KOPT-K1 (cell line): ENCODE results near the gene MTHFSD.

Experiments used
- H3K27ac ChIP-seq: fragments of 200-600 bp; sonication (generic); 2 replicates; pipeline ENCODE4 v1.5.1; 2016; ENCODE audit warnings: antibody characterized with exemption, mild to moderate bottlenecking, low read depth, low read length; ENCODE audit not compliant: poor library complexity, severe bottlenecking
- H3K36me3 ChIP-seq: fragments of 200-600 bp; sonication (generic); 2 replicates; pipeline ENCODE4 v1.5.1; 2017; ENCODE audit warnings: antibody characterized with exemption, mild to moderate bottlenecking, low read length, moderate library complexity; ENCODE audit not compliant: insufficient read depth
- H3K9me3 ChIP-seq: fragments of 200-600 bp; sonication (generic); 2 replicates; pipeline ENCODE4 v1.5.1; 2017; ENCODE audit warnings: antibody characterized with exemption, low read length, mild to moderate bottlenecking; ENCODE audit not compliant: insufficient read depth, poor library complexity, severe bottlenecking

MTHFSD gene

GRCh38 chr16:86534779-86535615 lies 20.0 kb downstream of the MTHFSD start:
- peaks cover 25% of the 10 kb centered on the region; the same call in 1 of the 2 replicates for H3K36me3 ChIP-seq
- H3K27ac ChIP-seq: no peak overlapping the region
- no peaks in the 10 kb centered on the region for H3K9me3 ChIP-seq

DNA sequence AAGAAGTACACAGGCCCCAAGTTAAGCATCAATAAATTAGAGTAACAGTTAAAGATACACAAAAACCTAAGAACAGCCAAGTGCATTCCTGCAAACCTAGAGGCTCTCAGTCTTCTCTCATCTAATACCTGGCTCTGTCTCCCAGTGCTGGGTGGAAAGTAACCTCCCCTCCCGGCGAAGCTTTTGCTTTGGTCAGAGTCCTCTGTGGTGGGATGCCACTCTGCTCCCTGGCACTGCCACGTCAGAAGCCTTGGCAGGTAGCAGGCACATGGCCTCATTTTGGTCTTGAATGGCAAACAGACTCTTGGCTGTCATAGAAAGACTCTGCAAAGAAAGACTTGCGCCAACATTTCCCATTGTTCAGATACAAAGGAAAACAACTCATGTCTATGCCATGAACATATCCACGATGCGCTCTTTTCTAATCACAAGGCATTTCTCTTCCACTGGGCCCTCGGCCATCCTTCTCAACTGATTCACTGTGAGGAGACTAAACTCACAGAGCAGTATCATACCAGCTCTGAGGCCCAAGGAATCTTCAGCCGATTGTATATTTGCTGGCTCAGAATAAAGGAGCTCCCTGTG lies 21.2 kb downstream of the MTHFSD start:
- Histone ChIP-seq H3K27ac (no peak overlapping the region), H3K36me3 (peaks cover 14% of the 10 kb centered on the region; the same call in 1 of the 2 replicates), H3K9me3 (no peaks in the 10 kb centered on the region)

GRCh38 chr16:86533076-86533475 lies 22.0 kb downstream of the MTHFSD start:
- Histone ChIP-seq H3K27ac (no peak overlapping the region), H3K9me3 (no peaks in the 10 kb centered on the region), H3K36me3 (peaks cover 6% of the 10 kb centered on the region; the same call in 1 of the 2 replicates)

DNA sequence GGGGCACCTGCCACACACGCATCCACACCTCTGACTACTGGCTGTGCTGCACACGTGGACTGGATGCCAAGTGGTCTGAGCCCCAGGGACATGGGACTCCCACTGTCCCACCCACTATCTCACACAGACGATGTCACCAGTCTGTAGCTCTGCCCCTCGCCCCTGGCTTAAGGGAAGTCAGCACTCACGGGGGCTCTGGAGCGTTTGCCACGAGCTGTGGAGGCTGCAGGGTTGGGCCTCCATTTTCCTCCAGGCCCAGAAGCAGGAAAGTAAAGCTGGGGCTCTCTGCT lies 22.6 kb downstream of the MTHFSD start:
- Histone ChIP-seq H3K27ac (no peak overlapping the region), H3K9me3 (no peaks in the 10 kb centered on the region), H3K36me3 (0 out of 2 replicates have a peak, but pooled peaks cover under 1% of the 10 kb centered on the region)

DNA sequence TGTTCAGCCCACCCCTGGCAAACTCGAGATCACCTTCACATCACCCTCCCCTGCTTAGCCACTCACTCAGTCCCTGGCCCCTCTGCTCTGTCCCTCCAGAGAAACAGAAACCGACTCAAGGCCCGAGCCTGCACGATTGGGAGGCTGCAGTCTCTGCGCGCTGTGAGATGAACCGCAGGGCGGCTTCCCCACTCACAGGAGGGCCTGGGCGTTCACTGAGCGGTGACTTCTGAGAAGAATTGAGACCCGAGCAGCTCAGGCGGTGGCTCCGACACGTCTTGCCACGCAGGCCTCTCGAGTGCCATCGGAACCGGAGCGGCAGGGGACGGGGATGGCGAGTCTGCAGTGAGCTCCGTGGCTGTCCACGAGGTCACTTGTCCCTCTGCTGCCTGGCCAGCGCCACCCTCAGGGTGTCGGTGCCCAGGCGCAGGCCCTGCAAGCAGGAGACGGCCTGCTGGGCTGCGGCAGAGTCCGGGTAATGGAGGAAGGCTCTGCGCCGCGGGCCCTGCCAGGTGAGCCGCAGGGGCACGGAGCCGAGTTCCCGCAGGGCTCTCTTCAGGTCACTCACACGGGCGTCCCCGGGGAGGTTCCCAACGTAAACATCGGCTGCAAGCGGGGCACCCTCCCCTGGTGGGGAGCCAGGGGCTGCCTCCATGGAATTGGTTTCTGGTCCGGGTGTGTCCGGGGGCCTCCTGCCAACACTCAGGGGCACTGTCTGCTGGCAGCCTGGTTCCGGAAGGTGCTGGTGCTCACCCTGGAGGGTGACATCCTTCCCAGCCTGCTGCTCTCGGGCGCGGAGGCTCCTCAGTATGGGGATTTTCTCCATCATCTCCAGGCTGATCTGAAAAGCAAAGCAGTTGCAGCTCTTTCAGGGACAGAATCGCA lies 23.2 kb downstream of the MTHFSD start:
- Histone ChIP-seq H3K36me3 (no peaks in the 10 kb centered on the region), H3K27ac (no peak overlapping the region), H3K9me3 (no peaks in the 10 kb centered on the region)

- no peaks in the 10 kb centered on the region for H3K9me3 ChIP-seq
- no peak overlapping the region for H3K27ac ChIP-seq
- no peaks in the 10 kb centered on the region for H3K36me3 ChIP-seq
Observed at GRCh38 chr16:86531191-86531545, 23.9 kb downstream of the MTHFSD start.

GRCh38 chr16:86530251-86531190 lies 24.5 kb downstream of the MTHFSD start:
- Histone ChIP-seq H3K9me3 (no peaks in the 10 kb centered on the region), H3K27ac (no peak overlapping the region), H3K36me3 (no peaks in the 10 kb centered on the region)

DNA sequence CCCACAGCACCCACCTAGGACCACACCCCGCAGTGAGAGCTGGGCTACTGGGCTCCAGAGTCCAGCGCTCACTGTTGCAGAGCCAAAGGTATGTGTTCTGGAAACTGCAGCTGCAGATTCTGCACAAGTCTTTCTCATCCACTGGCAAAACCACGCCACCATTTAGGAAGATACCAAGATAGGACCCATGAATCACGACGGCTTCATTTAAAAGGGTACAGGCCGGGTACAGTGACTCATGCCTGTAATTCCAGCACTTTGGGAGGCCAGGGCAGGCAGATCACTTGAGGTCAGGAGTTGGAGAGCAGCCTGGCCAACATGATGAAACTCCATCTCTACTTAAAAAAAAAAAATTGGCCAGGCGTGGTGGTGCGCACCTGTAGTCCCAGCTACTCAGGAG lies 25.9 kb downstream of the MTHFSD start:
- no peaks in the 10 kb centered on the region for H3K36me3 ChIP-seq
- no peak overlapping the region for H3K27ac ChIP-seq
- H3K9me3 ChIP-seq: no peaks in the 10 kb centered on the region

DNA sequence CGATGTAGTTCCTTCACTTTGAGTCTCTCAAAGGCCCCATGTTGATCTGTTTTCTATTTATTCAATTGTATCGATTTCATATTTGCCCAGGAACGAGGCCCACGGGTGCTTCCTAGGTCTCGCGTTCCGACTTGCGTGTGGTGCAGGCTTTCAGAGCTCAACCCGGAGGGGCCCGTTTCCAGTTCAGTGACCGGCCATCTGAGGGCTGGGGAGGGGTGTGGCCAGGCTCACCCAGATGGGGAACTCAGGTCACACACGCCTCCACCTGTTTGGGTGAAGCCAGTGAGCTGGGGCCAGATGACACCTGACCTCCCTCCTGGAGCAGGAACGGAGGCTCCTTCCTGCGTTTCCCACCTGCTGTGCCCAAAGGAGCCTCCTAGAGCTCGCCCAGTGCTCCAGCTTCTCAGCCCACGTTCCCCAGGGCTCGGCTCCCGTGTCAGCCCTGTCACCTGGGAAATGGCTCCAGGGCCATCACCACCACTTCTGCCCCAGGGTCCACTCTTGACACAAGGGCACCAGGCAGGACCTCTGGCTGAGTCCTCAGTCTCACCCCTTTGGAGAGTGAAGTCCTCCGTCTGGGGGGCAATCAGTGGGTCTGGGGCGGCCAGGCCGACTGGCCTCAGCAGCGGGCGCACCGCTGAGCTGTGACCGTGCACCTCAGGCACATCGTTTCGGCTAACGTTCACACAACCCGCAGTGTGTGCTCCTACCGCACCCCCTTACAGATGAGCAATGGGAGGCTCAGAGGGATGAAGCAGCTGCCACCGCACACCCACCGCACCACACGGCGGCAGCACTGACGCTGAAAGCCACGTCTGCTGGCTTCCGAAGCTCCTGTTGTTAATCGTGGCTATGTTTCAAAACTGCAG lies 26.7 kb downstream of the MTHFSD start:
- Histone ChIP-seq H3K36me3 (no peaks in the 10 kb centered on the region), H3K27ac (no peak overlapping the region), H3K9me3 (no peaks in the 10 kb centered on the region)

- H3K36me3 ChIP-seq: no peaks in the 10 kb centered on the region
- H3K27ac ChIP-seq: no peak overlapping the region
- H3K9me3 ChIP-seq: no peaks in the 10 kb centered on the region
Observed at GRCh38 chr16:86527366-86527765, 27.7 kb downstream of the MTHFSD start.

- Histone ChIP-seq H3K9me3 (no peaks in the 10 kb centered on the region), H3K27ac (no peak overlapping the region), H3K36me3 (no peaks in the 10 kb centered on the region)
Observed at GRCh38 chr16:86525696-86526095, 29.3 kb downstream of the MTHFSD start.

DNA sequence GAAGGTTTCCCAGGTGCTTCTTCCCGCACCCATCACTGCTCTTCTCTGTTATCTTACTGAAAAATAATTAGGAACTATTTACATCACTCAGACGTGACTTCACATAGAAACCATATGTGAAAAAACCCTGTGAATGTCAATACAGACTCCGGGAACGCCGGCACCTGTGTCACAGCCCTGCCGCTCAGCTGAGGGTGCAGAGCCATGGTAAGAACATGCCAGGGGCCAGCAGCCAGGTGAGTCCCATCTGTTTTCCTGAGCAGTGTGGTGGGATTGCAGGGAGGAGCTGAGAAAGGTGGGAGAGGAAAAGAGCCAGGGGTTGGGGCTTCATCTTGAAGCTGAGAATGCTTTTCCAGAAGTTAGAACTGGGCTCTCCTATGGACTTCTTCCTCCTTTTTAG lies 31.0 kb downstream of the MTHFSD start:
- H3K9me3 ChIP-seq: no peaks in the 10 kb centered on the region
- H3K27ac ChIP-seq: no peak overlapping the region
- no peaks in the 10 kb centered on the region for H3K36me3 ChIP-seq

- H3K36me3 ChIP-seq: no peaks in the 10 kb centered on the region
- H3K9me3 ChIP-seq: no peaks in the 10 kb centered on the region
- H3K27ac ChIP-seq: no peak overlapping the region
Observed at GRCh38 chr16:86523166-86523740, 31.8 kb downstream of the MTHFSD start.
